ENCODE measurements around the gene ZNF787.

DNA sequence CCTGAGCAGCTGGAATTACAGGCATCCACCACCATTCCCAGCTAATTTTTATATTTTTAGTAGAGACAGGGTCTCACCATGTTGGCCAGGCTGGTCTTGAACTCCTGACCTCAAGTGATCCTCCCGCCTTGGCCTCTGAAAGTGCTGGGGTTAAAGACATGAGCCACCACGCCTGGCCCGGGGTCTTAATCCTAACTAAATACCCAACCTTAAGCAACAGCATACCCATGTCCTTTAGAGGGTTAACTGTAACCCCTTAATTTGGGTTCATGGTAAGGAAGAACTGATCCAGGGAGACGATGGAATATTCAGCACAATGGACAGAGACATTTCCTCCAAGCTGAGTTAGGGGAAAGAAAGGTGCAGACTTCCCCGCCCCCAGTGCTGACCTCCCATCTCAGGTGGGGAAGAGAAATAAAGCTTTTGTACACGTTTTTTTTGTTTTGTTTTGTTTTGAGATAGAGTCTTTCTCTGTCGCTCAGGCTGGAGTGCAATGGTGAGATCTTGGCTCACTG is 46.0 kb upstream of the ZNF787 start:
- TF ChIP-seq, protein P1, sequence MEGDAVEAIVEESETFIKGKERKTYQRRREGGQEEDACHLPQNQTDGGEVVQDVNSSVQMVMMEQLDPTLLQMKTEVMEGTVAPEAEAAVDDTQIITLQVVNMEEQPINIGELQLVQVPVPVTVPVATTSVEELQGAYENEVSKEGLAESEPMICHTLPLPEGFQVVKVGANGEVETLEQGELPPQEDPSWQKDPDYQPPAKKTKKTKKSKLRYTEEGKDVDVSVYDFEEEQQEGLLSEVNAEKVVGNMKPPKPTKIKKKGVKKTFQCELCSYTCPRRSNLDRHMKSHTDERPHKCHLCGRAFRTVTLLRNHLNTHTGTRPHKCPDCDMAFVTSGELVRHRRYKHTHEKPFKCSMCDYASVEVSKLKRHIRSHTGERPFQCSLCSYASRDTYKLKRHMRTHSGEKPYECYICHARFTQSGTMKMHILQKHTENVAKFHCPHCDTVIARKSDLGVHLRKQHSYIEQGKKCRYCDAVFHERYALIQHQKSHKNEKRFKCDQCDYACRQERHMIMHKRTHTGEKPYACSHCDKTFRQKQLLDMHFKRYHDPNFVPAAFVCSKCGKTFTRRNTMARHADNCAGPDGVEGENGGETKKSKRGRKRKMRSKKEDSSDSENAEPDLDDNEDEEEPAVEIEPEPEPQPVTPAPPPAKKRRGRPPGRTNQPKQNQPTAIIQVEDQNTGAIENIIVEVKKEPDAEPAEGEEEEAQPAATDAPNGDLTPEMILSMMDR (conservative IDR thresholded peaks at IDR 0.05 in 1 of 2, IDR thresholded peaks at IDR 0.05 in 1 of 2; ENCODE audit: low read depth in 1 of 2, low read length in 2 of 2) = no peak
- no peak for TF ChIP-seq EZH2 (IDR thresholded peaks at IDR 0.05; ENCODE audit: low read length, missing control alignments)

All from fibroblast of lung (primary cell).